ENCODE results near the gene INVS. TPM values are rescaled to one million over a fixed set of nuclear protein-coding genes. Genes with fewer than 3 reads are reported as not detected.

The INVS gene
- total RNA-seq, 1 experiment from 2014 or later, result 15.6 TPM

- H3K27me3 Mint-ChIP-seq (ENCODE audit: insufficient read depth, unreplicated experiment), result no peaks in the 10 kb centered on the region
These were observed 68.1 kb downstream of the INVS start for GRCh38 chr9:100167176-100167575.

GRCh38 chr9:100167915-100168654 is 69.0 kb downstream of the INVS start:
- Mint-ChIP-seq H3K9me3 (ENCODE audit: unreplicated experiment) (no peaks in the 10 kb centered on the region), H3K4me1 (ENCODE audit: low read depth, unreplicated experiment) (no peaks in the 10 kb centered on the region), H3K27ac (ENCODE audit: unreplicated experiment) (no peak overlapping the region), H3K4me3 (ENCODE audit: unreplicated experiment) (no peak overlapping the region), H3K36me3 (ENCODE audit: insufficient read depth, unreplicated experiment) (no peaks in the 10 kb centered on the region), H3K27me3 (ENCODE audit: insufficient read depth, unreplicated experiment) (no peaks in the 10 kb centered on the region)
- intact Hi-C loops (cut with micrococcal nuclease; ENCODE audit: unreplicated experiment), result no loop called here
- H3K36me3 ChIP-seq (ENCODE audit: control insufficient read depth, insufficient read depth, low read length), result no peaks in the 10 kb centered on the region
- BruUV-seq (replicated peaks), result no TSS peak
- POLR2A ChIA-PET, result no interaction called here
- no peaks in the 10 kb centered on the region for H3K27me3 ChIP-seq (replicated peaks; ENCODE audit: control insufficient read depth, insufficient read depth, low read length)
- H3K9me3 ChIP-seq, result no peaks in the 10 kb centered on the region
- no peak for TF ChIP-seq CTCF (IDR thresholded peaks at IDR 0.05; ENCODE audit: insufficient read depth in 1 of 2, low read depth in 1 of 2, low read length in 1 of 2, severe bottlenecking in 1 of 2, unreplicated experiment in 1 of 2)
- H3K4me1 ChIP-seq, result no peaks in the 10 kb centered on the region
- no peak overlapping the region for H3K4me3 ChIP-seq (ENCODE audit: low read depth, low read length)
- no peak for DNase-seq
- CTCF ChIA-PET, result no interaction called here

More at GRCh38 chr9:100167176-100167575, 68.1 kb downstream of the INVS start:
- ChIA-PET CTCF (no interaction called here), POLR2A (no interaction called here)
- Mint-ChIP-seq H3K27ac (ENCODE audit: unreplicated experiment) (no peak overlapping the region), H3K4me1 (ENCODE audit: low read depth, unreplicated experiment) (no peaks in the 10 kb centered on the region), H3K4me3 (ENCODE audit: unreplicated experiment) (no peak overlapping the region), H3K9me3 (ENCODE audit: unreplicated experiment) (no peaks in the 10 kb centered on the region), H3K36me3 (ENCODE audit: insufficient read depth, unreplicated experiment) (no peaks in the 10 kb centered on the region)
- DNase-seq, result no peak
- Histone ChIP-seq H3K4me1 (no peaks in the 10 kb centered on the region), H3K4me3 (ENCODE audit: low read depth, low read length) (no peak overlapping the region), H3K36me3 (ENCODE audit: control insufficient read depth, insufficient read depth, low read length) (no peaks in the 10 kb centered on the region), H3K27me3 (replicated peaks; ENCODE audit: control insufficient read depth, insufficient read depth, low read length) (no peaks in the 10 kb centered on the region), H3K9me3 (no peaks in the 10 kb centered on the region)
- intact Hi-C loops (cut with micrococcal nuclease; ENCODE audit: unreplicated experiment), result no loop called here
- TF ChIP-seq CTCF (IDR thresholded peaks at IDR 0.05; ENCODE audit: insufficient read depth in 1 of 2, low read depth in 1 of 2, low read length in 1 of 2, severe bottlenecking in 1 of 2, unreplicated experiment in 1 of 2), result no peak
- BruUV-seq (replicated peaks), result no TSS peak

GRCh38 chr9:100170085-100170484 is 71.0 kb downstream of the INVS start:
- Histone ChIP-seq H3K4me3 (ENCODE audit: low read depth, low read length) (no peak overlapping the region), H3K9me3 (no peaks in the 10 kb centered on the region), H3K4me1 (no peaks in the 10 kb centered on the region), H3K27me3 (replicated peaks; ENCODE audit: control insufficient read depth, insufficient read depth, low read length) (no peaks in the 10 kb centered on the region), H3K36me3 (ENCODE audit: control insufficient read depth, insufficient read depth, low read length) (no peaks in the 10 kb centered on the region)
- TF ChIP-seq CTCF (IDR thresholded peaks at IDR 0.05; ENCODE audit: insufficient read depth in 1 of 2, low read depth in 1 of 2, low read length in 1 of 2, severe bottlenecking in 1 of 2, unreplicated experiment in 1 of 2), result no peak
- POLR2A ChIA-PET, result no interaction called here
- Mint-ChIP-seq H3K9me3 (ENCODE audit: unreplicated experiment) (peaks cover 10% of the 10 kb centered on the region), H3K4me3 (ENCODE audit: unreplicated experiment) (no peak overlapping the region), H3K27ac (ENCODE audit: unreplicated experiment) (no peak overlapping the region), H3K4me1 (ENCODE audit: low read depth, unreplicated experiment) (no peaks in the 10 kb centered on the region), H3K27me3 (ENCODE audit: insufficient read depth, unreplicated experiment) (no peaks in the 10 kb centered on the region), H3K36me3 (ENCODE audit: insufficient read depth, unreplicated experiment) (no peaks in the 10 kb centered on the region)
- BruUV-seq (replicated peaks), result no TSS peak
- no peak for DNase-seq
- CTCF ChIA-PET, result no interaction called here
- intact Hi-C loops (cut with micrococcal nuclease; ENCODE audit: unreplicated experiment), result no loop called here

Data from Caco-2 (cell line).